HG02884 (cell line): ENCODE results near the gene BCL2L1.

Experiments
- ATAC-seq: cut with Tn5 transposase; IDR thresholded peaks from one replicate; pipeline ENCODE4 v1.9.1; 2021; ENCODE audit warnings: mild to moderate bottlenecking, moderate library complexity; ENCODE audit not compliant: unreplicated experiment

Gene BCL2L1

GRCh38 chr20:31694842-31695593 is 27.6 kb downstream of the BCL2L1 start:
- no peak for ATAC-seq

- no peak for ATAC-seq
Observed at GRCh38 chr20:31693987-31694661, 28.5 kb downstream of the BCL2L1 start.

GRCh38 chr20:31693402-31693801 is 29.3 kb downstream of the BCL2L1 start:
- ATAC-seq = no peak

GRCh38 chr20:31691646-31692275 is 30.9 kb downstream of the BCL2L1 start:
- ATAC-seq = no peak

GRCh38 chr20:31690124-31690666 is 32.5 kb downstream of the BCL2L1 start:
- ATAC-seq = no peak

GRCh38 chr20:31689141-31689540 is 33.5 kb downstream of the BCL2L1 start:
- no peak for ATAC-seq

GRCh38 chr20:31687777-31688176 is 34.9 kb downstream of the BCL2L1 start:
- no peak for ATAC-seq

- no peak for ATAC-seq
Observed at GRCh38 chr20:31685853-31686643, 36.6 kb downstream of the BCL2L1 start.

- ATAC-seq = no peak
Observed at GRCh38 chr20:31684153-31685015, 38.3 kb downstream of the BCL2L1 start.

- no peak for ATAC-seq
Observed at GRCh38 chr20:31682927-31683326, 39.7 kb downstream of the BCL2L1 start.

GRCh38 chr20:31682352-31682751 is 40.3 kb downstream of the BCL2L1 start:
- ATAC-seq = no peak

GRCh38 chr20:31681769-31682168 is 40.9 kb downstream of the BCL2L1 start:
- no peak for ATAC-seq

GRCh38 chr20:31681128-31681727 is 41.4 kb downstream of the BCL2L1 start:
- ATAC-seq = no peak

GRCh38 chr20:31680286-31681127 is 42.2 kb downstream of the BCL2L1 start:
- no peak for ATAC-seq

- ATAC-seq = no peak
Observed at GRCh38 chr20:31679357-31680285, 43.0 kb downstream of the BCL2L1 start.

- ATAC-seq = no peak
Observed at GRCh38 chr20:31678389-31679356, 44.0 kb downstream of the BCL2L1 start.
